CD14-positive monocyte (primary cell): ENCODE data around the gene DYNC1I1. TPM values are rescaled to one million over a fixed set of nuclear protein-coding genes. Genes with fewer than 3 reads are reported as not detected.

Source experiments
- DNase-seq, 3 donors: peaks; one replicate each; pipeline ENCODE4 v3.0.0-alpha.2; 2011 to 2022
- H2AFZ ChIP-seq: 2 replicates; pipeline ENCODE4 v1.6.0; 2012; ENCODE audit warnings: mild to moderate bottlenecking, low read depth, low read length, inconsistent platforms; ENCODE audit not compliant: insufficient read depth, poor library complexity, severe bottlenecking
- H3K27ac ChIP-seq, 2 donors: 1 replicate in 1 of 2; 2 replicates in 1 of 2; pipeline ENCODE4 v1.5.1; 2012 to 2013; ENCODE audit warnings: low read length in 2 of 2, control low read depth in 1 of 2, inconsistent platforms in 1 of 2, low read depth in 1 of 2, mild to moderate bottlenecking in 1 of 2
- H3K27me3 ChIP-seq, 2 donors: one replicate each; pipeline versions ENCODE4 v1.6.0 to v1.6.1; 2011 to 2013; ENCODE audit warnings: low read length in 2 of 2; ENCODE audit not compliant: control insufficient read depth in 2 of 2, insufficient read depth in 2 of 2
- H3K36me3 ChIP-seq, 2 donors: replicated peaks in 1 of 2; 1 replicate in 1 of 2; 2 replicates in 1 of 2; pipeline versions ENCODE4 v1.5.1 to v1.6.1; 2012 to 2013; ENCODE audit warnings: low read length in 2 of 2, control low read depth in 1 of 2, inconsistent platforms in 1 of 2, mild to moderate bottlenecking in 1 of 2; ENCODE audit not compliant: insufficient read depth in 2 of 2, control insufficient read depth in 1 of 2
- H3K4me1 ChIP-seq, 2 donors: 1 replicate in 1 of 2; 2 replicates in 1 of 2; pipeline versions ENCODE4 v1.5.1 to v1.6.1; 2012 to 2013; ENCODE audit warnings: low read length in 2 of 2, control low read depth in 1 of 2, inconsistent platforms in 1 of 2, mild to moderate bottlenecking in 1 of 2, moderate library complexity in 1 of 2; ENCODE audit not compliant: insufficient read depth in 2 of 2, control insufficient read depth in 1 of 2
- H3K4me2 ChIP-seq: replicated peaks from 2 replicates; pipeline ENCODE3; 2012; ENCODE audit warnings: low read length, moderate library complexity, mild to moderate bottlenecking; ENCODE audit not compliant: poor library complexity, severe bottlenecking; ENCODE audit errors: extremely low read depth
- H3K4me3 ChIP-seq, 3 experiments: fragments of 200-600 bp in 1 of 3; sonication (generic) in 1 of 3; replicated peaks in 1 of 3; 1 replicate in 2 of 3; 2 replicates in 1 of 3; pipeline ENCODE4 v1.5.1; 2011 to 2013; ENCODE audit warnings: low read length in 3 of 3, mild to moderate bottlenecking in 3 of 3, control low read depth in 2 of 3, low read depth in 2 of 3, inconsistent platforms in 1 of 3, moderate library complexity in 1 of 3
- H3K79me2 ChIP-seq: 2 replicates; pipeline ENCODE4 v1.6.0; 2012; ENCODE audit warnings: mild to moderate bottlenecking, control low read depth, inconsistent platforms, low read length, moderate library complexity; ENCODE audit not compliant: insufficient read depth
- H3K9ac ChIP-seq: 2 replicates; pipeline ENCODE4 v1.6.0; 2017; ENCODE audit warnings: low read length, mild to moderate bottlenecking; ENCODE audit not compliant: insufficient read depth, poor library complexity, severe bottlenecking
- H3K9me3 ChIP-seq, 2 donors: replicated peaks in 1 of 2; 1 replicate in 1 of 2; 2 replicates in 1 of 2; pipeline versions ENCODE4 v1.5.1 to v1.6.1; 2012 to 2013; ENCODE audit warnings: low read length in 2 of 2, control low read depth in 1 of 2; ENCODE audit not compliant: control insufficient read depth in 1 of 2, insufficient read depth in 1 of 2
- H4K20me1 ChIP-seq: 2 replicates; pipeline ENCODE4 v1.6.0; 2012; ENCODE audit warnings: mild to moderate bottlenecking, low read length, control low read depth, moderate library complexity; ENCODE audit not compliant: insufficient read depth
- H3K27ac Mint-ChIP-seq, 7 donors: one replicate each; pipeline ENCODE4 v1.8.0; 2020; ENCODE audit warnings: mild to moderate bottlenecking in 7 of 7, mixed read lengths in 7 of 7, moderate library complexity in 6 of 7, inconsistent platforms in 2 of 7
- H3K27me3 Mint-ChIP-seq, 3 donors: one replicate each; pipeline ENCODE4 v1.8.0; 2021 to 2022; ENCODE audit warnings: low read depth in 3 of 3, mild to moderate bottlenecking in 3 of 3, mixed read lengths in 3 of 3, moderate library complexity in 3 of 3, inconsistent platforms in 1 of 3
- H3K36me3 Mint-ChIP-seq, 2 donors: one replicate each; pipeline ENCODE4 v1.8.0; 2020; ENCODE audit warnings: mixed read lengths in 2 of 2, inconsistent platforms in 1 of 2, mild to moderate bottlenecking in 1 of 2
- H3K4me1 Mint-ChIP-seq: one replicate; pipeline ENCODE4 v1.8.0; 2020; ENCODE audit warnings: mild to moderate bottlenecking, mixed read lengths
- H3K4me3 Mint-ChIP-seq, 2 donors: one replicate each; pipeline ENCODE4 v1.8.0; 2020; ENCODE audit warnings: mild to moderate bottlenecking in 2 of 2, mixed read lengths in 2 of 2, moderate library complexity in 1 of 2
- H3K9me3 Mint-ChIP-seq, 7 donors: one replicate each; pipeline ENCODE4 v1.8.0; 2020 to 2022; ENCODE audit warnings: mixed read lengths in 7 of 7, mild to moderate bottlenecking in 6 of 7, moderate library complexity in 6 of 7, inconsistent platforms in 2 of 7
- CTCF ChIP-seq: fragments of 200-600 bp; IDR thresholded peaks from one replicate; pipeline ENCODE4 v1.8.0; 2022; ENCODE audit warnings: antibody characterized with exemption, mild to moderate bottlenecking
- WGBS: methylation state at CpG from one replicate; pipeline ENCODE4 v1.1.5; 2013; ENCODE audit warnings: missing lambda C conversion rate; ENCODE audit not compliant: insufficient coverage; 5-methylcytosine and 5-hydroxymethylcytosine counted together
- intact Hi-C, 2 donors: fragments of 100-400 bp; cut with micrococcal nuclease; formaldehyde crosslinking; loops; one replicate each; pipeline versions ENCODE4 v1.15.0 to v1.15.1; 2023
- polyA plus RNA-seq, 3 donors: library from polyadenylated mRNA; depleted of rRNA in 1 of 3; unstranded in 2 of 3; stranded (reverse) in 1 of 3; fragments of 300-500 nt in 2 of 3; fragments of >200 nt in 1 of 3; fragmentation: Illumina TruSeq in 2 of 3; gene quantifications; 1 replicate in 2 of 3; 2 replicates in 1 of 3; pipeline ENCODE4 v1.2.3, GENCODE V29; 2012 to 2021

Gene DYNC1I1
- polyA plus RNA-seq, 3 donors, result not detected

DNA sequence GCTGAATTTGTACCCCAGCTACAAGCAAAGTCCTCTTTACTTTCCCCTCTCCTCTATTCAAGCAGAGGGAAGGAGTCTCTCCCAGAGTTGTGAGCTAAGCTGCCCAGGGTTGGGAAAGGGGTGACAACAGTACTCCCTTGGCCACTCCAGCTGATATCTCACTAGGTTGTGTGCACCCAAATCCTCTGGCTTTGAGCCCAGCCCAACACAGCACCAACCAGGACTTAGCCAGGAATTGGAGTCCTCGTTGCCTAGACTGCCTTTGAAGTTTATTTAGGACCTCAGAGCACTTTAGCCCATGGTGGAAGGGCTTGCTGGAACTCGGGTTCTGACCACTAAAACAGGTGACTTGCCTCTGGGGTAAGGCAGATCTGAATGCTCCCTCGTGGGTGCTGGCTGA lies 35.7 kb upstream of the DYNC1I1 start:
- H3K27me3 ChIP-seq, result no peaks in the 10 kb centered on the region
- H3K4me1 Mint-ChIP-seq, result no peaks in the 10 kb centered on the region
- H3K36me3 Mint-ChIP-seq, result no peaks in the 10 kb centered on the region
- WGBS, result 81% methylated on average over 3 of the region's 3 CpGs
- H3K4me3 Mint-ChIP-seq, result no peak overlapping the region
- H3K9me3 ChIP-seq, result no peaks in the 10 kb centered on the region
- peaks cover 0 to 2% (median 0%) of the 10 kb centered on the region in 7 donors for H3K9me3 Mint-ChIP-seq
- DNase-seq, result no peak
- H4K20me1 ChIP-seq, result no peaks in the 10 kb centered on the region
- peaks cover 0 to 6% (median 3%) of the 10 kb centered on the region in 3 donors for H3K27me3 Mint-ChIP-seq
- no peak overlapping the region for H2AFZ ChIP-seq
- H3K9ac ChIP-seq, result no peak overlapping the region
- no peak overlapping the region for H3K4me3 ChIP-seq
- H3K36me3 ChIP-seq, result no peaks in the 10 kb centered on the region
- H3K27ac ChIP-seq, result no peak overlapping the region
- H3K79me2 ChIP-seq, result no peaks in the 10 kb centered on the region
- intact Hi-C loops, result no loop called here
- no peaks in the 10 kb centered on the region for H3K4me1 ChIP-seq
- no peak for TF ChIP-seq CTCF
- H3K4me2 ChIP-seq, result no peak overlapping the region
- H3K27ac Mint-ChIP-seq, result no peak overlapping the region

DNA sequence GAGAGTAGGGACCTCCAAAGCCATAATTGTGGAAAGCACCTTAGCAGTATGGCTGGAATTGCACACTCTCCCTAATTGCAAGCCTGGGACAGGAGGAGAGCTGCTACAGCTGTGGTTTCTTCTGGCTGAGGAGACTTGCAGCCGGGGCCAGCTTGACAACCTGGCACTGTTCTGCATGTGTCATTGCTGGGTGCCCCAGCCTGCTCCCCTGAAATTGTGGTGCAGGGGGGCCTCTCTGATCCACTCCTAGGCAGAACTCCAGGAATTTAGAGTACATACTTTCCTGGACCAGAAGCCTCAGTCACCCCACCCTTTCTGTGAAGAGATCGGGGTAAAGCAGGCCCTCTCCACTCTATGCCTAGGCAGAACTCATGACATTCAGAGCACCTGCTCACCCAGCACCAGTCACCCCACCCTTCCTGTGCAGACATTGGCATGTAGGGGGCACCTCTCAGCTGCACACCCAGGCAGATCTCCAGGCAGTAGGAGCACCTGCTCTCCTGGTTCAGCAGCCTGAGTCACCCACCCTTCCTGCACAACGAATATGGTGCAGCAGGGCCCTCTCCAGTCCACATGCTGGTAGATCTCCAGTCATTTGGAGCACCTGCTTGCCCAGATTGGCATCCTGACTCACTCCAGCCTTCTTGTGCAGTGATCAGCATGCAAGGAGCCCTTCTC lies 34.4 kb upstream of the DYNC1I1 start:
- peaks cover 1 to 6% (median 3%) of the 10 kb centered on the region in 3 donors for H3K27me3 Mint-ChIP-seq
- no peak overlapping the region for H3K4me3 Mint-ChIP-seq
- peaks cover 0 to 2% (median 0%) of the 10 kb centered on the region in 7 donors for H3K9me3 Mint-ChIP-seq
- intact Hi-C loops, result no loop called here
- Histone ChIP-seq H3K9me3 (no peaks in the 10 kb centered on the region), H3K27ac (no peak overlapping the region), H3K36me3 (no peaks in the 10 kb centered on the region), H3K9ac (no peak overlapping the region), H3K79me2 (no peaks in the 10 kb centered on the region), H3K27me3 (no peaks in the 10 kb centered on the region), H4K20me1 (no peaks in the 10 kb centered on the region), H3K4me2 (no peak overlapping the region), H3K4me1 (no peaks in the 10 kb centered on the region), H3K4me3 (no peak overlapping the region), H2AFZ (no peak overlapping the region)
- H3K4me1 Mint-ChIP-seq, result no peaks in the 10 kb centered on the region
- H3K27ac Mint-ChIP-seq, result no peak overlapping the region
- no peak for TF ChIP-seq CTCF
- no peak for DNase-seq
- H3K36me3 Mint-ChIP-seq, result no peaks in the 10 kb centered on the region
- 87% methylated on average over 3 of the region's 3 CpGs for WGBS
